ENCODE data around the gene ARF6.
"Not testable (repeated sequence)": the region's sequence is repeated elsewhere in the genome, so short reads cannot be mapped to it uniquely, and the experiment has no call there.

GRCh38 chr14:49873548-49873947 lies 19.3 kb upstream of the ARF6 start:
- not testable (repeated sequence) for TF ChIP-seq CTCF (conservative IDR thresholded peaks at IDR 0.05 in 1 of 2, IDR thresholded peaks at IDR 0.05 in 1 of 2; ENCODE audit: low read depth in 1 of 2, low read length in 2 of 2); EZH2 (IDR thresholded peaks at IDR 0.05; ENCODE audit: low read length, missing control alignments)
